HG03139 (cell line): Measurements from ENCODE around the gene MRPL43.

Source experiments
- ATAC-seq: cut with Tn5 transposase; IDR thresholded peaks from one replicate; pipeline ENCODE4 v1.9.1; 2021; ENCODE audit not compliant: unreplicated experiment

The MRPL43 gene

GRCh38 chr10:101020427-101021075 lies 33.3 kb upstream of the MRPL43 start:
- no peak for ATAC-seq

GRCh38 chr10:101019440-101019703 lies 32.1 kb upstream of the MRPL43 start:
- ATAC-seq, result no peak

- ATAC-seq, result no peak
Measured at GRCh38 chr10:101018600-101019439, 31.5 kb upstream of the MRPL43 start.

- ATAC-seq, result no peak
Measured at GRCh38 chr10:101018118-101018599, 30.9 kb upstream of the MRPL43 start.

GRCh38 chr10:101016814-101017213 lies 29.5 kb upstream of the MRPL43 start:
- no peak for ATAC-seq

GRCh38 chr10:101015582-101015973 lies 28.3 kb upstream of the MRPL43 start:
- ATAC-seq, result no peak

GRCh38 chr10:101014966-101015581 lies 27.8 kb upstream of the MRPL43 start:
- no peak for ATAC-seq

- no peak for ATAC-seq
Measured at GRCh38 chr10:101014230-101014884, 27.1 kb upstream of the MRPL43 start.

- no peak for ATAC-seq
Measured at GRCh38 chr10:101013365-101013825, 26.1 kb upstream of the MRPL43 start.

GRCh38 chr10:101012525-101013364 lies 25.4 kb upstream of the MRPL43 start:
- no peak for ATAC-seq

GRCh38 chr10:101011517-101012423 lies 24.5 kb upstream of the MRPL43 start:
- no peak for ATAC-seq

GRCh38 chr10:101010329-101010728 lies 23.0 kb upstream of the MRPL43 start:
- no peak for ATAC-seq

- no peak for ATAC-seq
Measured at GRCh38 chr10:101008823-101009423, 21.6 kb upstream of the MRPL43 start.

- no peak for ATAC-seq
Measured at GRCh38 chr10:101007915-101008822, 20.9 kb upstream of the MRPL43 start.

GRCh38 chr10:101007099-101007711 lies 19.9 kb upstream of the MRPL43 start:
- no peak for ATAC-seq

GRCh38 chr10:101006593-101007098 lies 19.3 kb upstream of the MRPL43 start:
- no peak for ATAC-seq

- no peak for ATAC-seq
Measured at GRCh38 chr10:101005869-101006567, 18.7 kb upstream of the MRPL43 start.
